GM20000 (cell line): ENCODE results near the gene SLC30A7.
A peak's percentile ranks its signal among the peaks of the same experiment; 100 is the strongest.

Experiments used
- DNase-seq: peaks from one replicate; pipeline ENCODE4 v3.0.0; 2012; ENCODE audit warnings: low spot score
- TF ChIP-seq, protein P1 (sequence below): IDR thresholded peaks from 2 replicates; pipeline ENCODE4 v1.5.1; 2012; ENCODE audit warnings: mild to moderate bottlenecking, control low read depth; ENCODE audit errors: extremely low read depth, missing control alignments

Gene SLC30A7

DNA sequence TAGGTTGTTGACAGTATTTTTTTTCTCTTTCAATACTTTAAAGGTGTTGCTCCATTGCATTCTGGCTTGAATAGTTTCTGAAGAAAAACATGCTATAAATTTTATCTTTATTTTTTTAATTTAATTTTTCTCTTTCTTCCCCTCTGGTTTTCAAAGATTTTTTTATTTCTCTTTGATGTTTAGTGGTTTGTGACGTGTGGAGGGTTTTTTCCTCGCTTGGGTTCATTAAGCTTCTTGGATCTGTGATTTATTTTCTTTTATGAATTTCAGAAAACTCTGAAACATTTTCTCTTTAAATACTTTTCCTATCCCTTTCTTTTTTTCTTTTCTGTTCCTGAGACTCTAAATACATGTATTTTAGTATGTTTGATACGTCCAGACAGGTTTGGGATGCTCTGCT lies 9.3 kb downstream of the SLC30A7 start:
- TF ChIP-seq, protein P1, sequence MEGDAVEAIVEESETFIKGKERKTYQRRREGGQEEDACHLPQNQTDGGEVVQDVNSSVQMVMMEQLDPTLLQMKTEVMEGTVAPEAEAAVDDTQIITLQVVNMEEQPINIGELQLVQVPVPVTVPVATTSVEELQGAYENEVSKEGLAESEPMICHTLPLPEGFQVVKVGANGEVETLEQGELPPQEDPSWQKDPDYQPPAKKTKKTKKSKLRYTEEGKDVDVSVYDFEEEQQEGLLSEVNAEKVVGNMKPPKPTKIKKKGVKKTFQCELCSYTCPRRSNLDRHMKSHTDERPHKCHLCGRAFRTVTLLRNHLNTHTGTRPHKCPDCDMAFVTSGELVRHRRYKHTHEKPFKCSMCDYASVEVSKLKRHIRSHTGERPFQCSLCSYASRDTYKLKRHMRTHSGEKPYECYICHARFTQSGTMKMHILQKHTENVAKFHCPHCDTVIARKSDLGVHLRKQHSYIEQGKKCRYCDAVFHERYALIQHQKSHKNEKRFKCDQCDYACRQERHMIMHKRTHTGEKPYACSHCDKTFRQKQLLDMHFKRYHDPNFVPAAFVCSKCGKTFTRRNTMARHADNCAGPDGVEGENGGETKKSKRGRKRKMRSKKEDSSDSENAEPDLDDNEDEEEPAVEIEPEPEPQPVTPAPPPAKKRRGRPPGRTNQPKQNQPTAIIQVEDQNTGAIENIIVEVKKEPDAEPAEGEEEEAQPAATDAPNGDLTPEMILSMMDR = no peak
- DNase-seq = no peak

DNA sequence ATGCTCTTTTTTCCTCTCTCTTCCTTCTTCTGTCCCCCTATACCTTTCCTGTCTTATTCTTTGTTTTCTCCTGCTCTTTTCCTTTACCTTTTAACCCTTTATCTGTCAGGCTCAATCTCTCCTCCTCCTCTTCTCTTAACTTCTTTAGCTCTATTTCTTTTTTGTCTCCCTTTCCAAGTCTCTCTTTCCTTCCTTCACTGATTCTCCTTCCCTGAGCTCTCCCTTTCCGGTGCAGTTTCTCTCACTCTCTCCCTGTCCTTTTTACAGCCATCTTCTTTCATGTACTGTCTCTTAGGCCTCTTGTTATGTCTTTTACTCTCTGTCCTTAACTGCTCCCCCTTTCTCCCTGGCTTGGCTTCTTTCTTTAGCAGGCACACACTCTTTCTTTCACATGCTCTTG lies 12.0 kb downstream of the SLC30A7 start:
- no peak for DNase-seq
- TF ChIP-seq, protein P1 = no peak

DNA sequence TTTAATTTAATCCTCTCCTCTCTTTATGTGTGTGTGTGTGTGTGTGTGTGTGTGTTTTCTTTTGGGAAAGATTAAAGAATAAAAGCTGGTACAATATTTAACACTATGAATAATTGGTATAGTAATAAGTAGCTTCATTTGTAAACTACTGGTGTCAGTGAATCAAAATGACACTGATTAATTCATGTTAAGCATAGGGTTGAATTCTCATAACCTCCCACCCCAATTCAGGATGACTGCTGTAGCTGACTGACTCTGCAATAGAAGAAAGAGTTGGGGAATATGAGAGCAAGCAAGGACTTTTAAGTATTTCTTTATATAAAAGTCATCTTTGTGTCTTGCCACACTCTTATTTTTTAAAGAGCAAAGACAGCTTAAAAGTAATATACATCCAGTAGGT lies 13.1 kb downstream of the SLC30A7 start:
- TF ChIP-seq, protein P1 = no peak
- DNase-seq = no peak

DNA sequence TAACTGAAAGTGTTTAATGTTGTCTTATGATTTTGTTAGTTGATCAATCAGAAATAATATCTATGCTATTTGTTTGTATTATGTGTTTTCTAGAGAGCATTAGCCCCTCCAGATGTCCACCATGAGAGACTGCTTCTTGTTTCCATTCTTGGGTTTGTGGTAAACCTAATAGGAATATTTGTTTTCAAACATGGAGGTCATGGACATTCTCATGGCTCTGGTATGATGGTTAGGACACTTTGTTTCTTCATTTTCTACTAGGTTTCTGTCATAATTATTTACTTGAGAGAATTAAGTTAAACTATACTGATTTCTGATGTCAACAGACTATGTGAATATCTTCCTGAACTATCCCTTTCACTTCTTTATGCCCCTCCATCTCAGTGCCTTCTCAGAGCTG lies 16.1 kb downstream of the SLC30A7 start:
- DNase-seq = no peak
- TF ChIP-seq, protein P1 = no peak

DNA sequence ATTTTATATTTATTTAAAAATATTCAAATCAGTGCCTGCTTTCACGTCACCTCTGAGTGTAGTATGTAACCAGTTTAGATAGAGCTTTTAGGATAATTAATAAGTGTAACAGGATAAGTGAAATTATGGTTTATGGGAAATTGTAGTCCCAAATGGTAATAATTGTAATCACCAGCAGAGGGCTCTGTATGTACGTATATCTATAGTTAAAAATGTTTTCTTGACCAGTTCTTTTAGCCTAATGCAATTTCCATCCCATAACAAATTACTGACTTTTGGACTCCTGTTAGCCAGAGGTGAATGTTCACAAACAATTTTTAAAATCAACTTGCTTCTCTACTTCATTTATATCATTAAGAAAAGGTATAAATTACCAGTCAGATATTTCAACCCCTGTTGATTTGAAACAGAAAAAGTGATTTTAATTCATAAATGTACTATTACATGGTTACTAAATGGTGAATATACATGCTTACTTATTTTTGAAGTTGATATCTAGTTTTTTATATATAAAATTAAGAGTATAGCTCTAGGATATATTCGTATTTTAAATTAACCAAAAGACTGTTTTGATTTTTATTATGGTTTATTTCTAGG lies 25.3 kb downstream of the SLC30A7 start:
- DNase-seq = peak; percentile 9
- TF ChIP-seq, protein P1 = no peak

DNA sequence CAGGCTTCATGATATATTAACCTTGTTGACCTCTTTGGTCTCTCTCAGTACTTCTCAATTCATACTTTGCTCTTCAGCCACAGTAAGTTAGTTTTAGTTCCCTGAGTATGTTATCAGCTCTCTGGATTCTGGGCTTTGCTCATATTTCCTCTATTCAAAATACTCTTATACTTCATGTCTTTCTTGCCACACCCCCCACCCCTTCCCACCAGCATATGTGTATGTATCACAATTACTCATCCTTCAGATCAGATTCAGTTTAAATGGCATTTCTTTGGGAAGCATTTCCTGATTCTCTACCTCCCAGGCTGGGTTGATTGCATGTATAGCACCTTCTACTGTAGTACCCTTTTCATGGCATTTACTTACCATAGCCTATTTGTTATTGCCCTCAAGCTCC lies 28.3 kb downstream of the SLC30A7 start:
- TF ChIP-seq, protein P1 = no peak
- DNase-seq = no peak

DNA sequence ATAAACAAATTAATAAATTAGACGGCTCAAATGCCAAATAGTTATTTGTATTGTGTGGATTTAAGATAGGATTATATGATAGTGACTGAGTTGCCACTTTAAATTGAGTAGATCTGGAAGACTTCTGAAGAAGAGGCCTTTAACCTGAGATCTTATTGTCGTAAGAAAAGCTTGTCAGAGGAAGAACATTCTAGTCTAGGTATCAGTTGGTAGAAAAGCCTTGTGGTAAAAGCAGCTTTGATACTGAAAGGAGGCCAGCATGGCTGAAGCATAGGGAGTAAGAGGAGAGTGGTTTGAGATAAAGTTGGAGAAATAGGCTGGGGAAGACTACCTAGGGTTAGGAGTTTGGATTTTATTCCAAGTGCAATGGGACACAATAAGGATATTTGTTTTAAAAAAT lies 29.1 kb downstream of the SLC30A7 start:
- TF ChIP-seq, protein P1 = no peak
- no peak for DNase-seq
